Cardiac muscle cell (in vitro differentiated cells and primary cell): ENCODE data around the gene LRRC8B. TPM values are rescaled to one million over a fixed set of nuclear protein-coding genes. Genes with fewer than 3 reads are reported as not detected.
"Not testable (repeated sequence)": the region's sequence is repeated elsewhere in the genome, so short reads cannot be mapped to it uniquely, and the experiment has no call there.

Experiments
- DNase-seq, 2 donors: peaks; one replicate each; pipeline versions ENCODE4 v3.0.0 to v3.0.0-alpha.2; 2010 to 2017; ENCODE audit warnings: low read depth in 1 of 2, low spot score in 1 of 2
- H3K27ac ChIP-seq: fragments of 200-600 bp; sonication (generic); 2 replicates; pipeline ENCODE4 v1.5.1; 2016
- H3K27me3 ChIP-seq: fragments of 200-600 bp; sonication (generic); 2 replicates; pipeline ENCODE4 v1.6.0; 2016; ENCODE audit warnings: control low read depth
- H3K36me3 ChIP-seq: fragments of 200-600 bp; sonication (generic); 2 replicates; pipeline ENCODE4 v1.5.1; 2016; ENCODE audit warnings: control low read depth
- H3K4me1 ChIP-seq: fragments of 200-600 bp; sonication (generic); 2 replicates; pipeline ENCODE4 v1.8.1; 2017; ENCODE audit warnings: low read depth, mild to moderate bottlenecking, mixed run types
- H3K4me3 ChIP-seq: fragments of 200-600 bp; sonication (generic); 2 replicates; pipeline ENCODE4 v1.5.1; 2016; ENCODE audit warnings: mild to moderate bottlenecking
- H3K9me3 ChIP-seq: fragments of 200-600 bp; sonication (generic); 2 replicates; pipeline ENCODE4 v1.5.1; 2017; ENCODE audit warnings: low read depth, mild to moderate bottlenecking, control low read depth
- CTCF ChIP-seq: IDR thresholded peaks from 2 replicates; pipeline ENCODE4 v1.5.1; 2012; ENCODE audit warnings: low read depth, mild to moderate bottlenecking, low read length
- polyA plus RNA-seq: library from polyadenylated mRNA; unstranded; fragments of >200 nt; fragmentation: Nextera tagmentation; extraction: Ambion mirVana; gene quantifications from 2 replicates; pipeline ENCODE4 v1.2.1, GENCODE V29; 2016
- total RNA-seq: library from RNA; depleted of rRNA; stranded (reverse); fragments of >200 nt; gene quantifications from 2 replicates; pipeline ENCODE4 v1.2.3, GENCODE V29; 2016

LRRC8B gene
- total and polyA plus RNA-seq, 2 experiments from 2014 or later = 6.0 to 6.6 TPM

GRCh38 chr1:89518221-89518631 is 6.4 kb upstream of the LRRC8B start:
- no peaks in the 10 kb centered on the region for H3K27me3 ChIP-seq
- no peak overlapping the region for H3K4me3 ChIP-seq
- TF ChIP-seq CTCF = no peak
- peaks cover 10% of the 10 kb centered on the region for H3K4me1 ChIP-seq
- peak overlapping the region; percentile 70 for H3K27ac ChIP-seq
- H3K36me3 ChIP-seq = no peaks in the 10 kb centered on the region
- DNase-seq = peak; percentile 22 to 66
- H3K9me3 ChIP-seq = no peaks in the 10 kb centered on the region

GRCh38 chr1:89519779-89520358 is 4.8 kb upstream of the LRRC8B start:
- peak; percentile 76 for TF ChIP-seq CTCF
- Histone ChIP-seq H3K4me3 (no peak overlapping the region), H3K4me1 (peaks cover 10% of the 10 kb centered on the region), H3K9me3 (no peaks in the 10 kb centered on the region), H3K27ac (no peak overlapping the region), H3K27me3 (no peaks in the 10 kb centered on the region), H3K36me3 (no peaks in the 10 kb centered on the region)
- DNase-seq = peak; percentile 24 to 60

GRCh38 chr1:89521977-89522376 is 2.7 kb upstream of the LRRC8B start:
- not testable (repeated sequence) for H3K4me3 ChIP-seq, H3K9me3 ChIP-seq, H3K36me3 ChIP-seq, DNase-seq, H3K27ac ChIP-seq, H3K27me3 ChIP-seq
- H3K4me1 ChIP-seq = peaks cover 10% of the 10 kb centered on the region

GRCh38 chr1:89523572-89524368 is 859 bp upstream of the LRRC8B start:
- Histone ChIP-seq H3K4me3 (peak overlapping the region; percentile 94), H3K36me3 (no peaks in the 10 kb centered on the region), H3K27me3 (no peaks in the 10 kb centered on the region), H3K9me3 (no peaks in the 10 kb centered on the region), H3K27ac (peak overlapping the region; percentile 25), H3K4me1 (no peaks in the 10 kb centered on the region)
- no peak for TF ChIP-seq CTCF
- DNase-seq = peak in 1 of 2 donors; percentile 48

- Histone ChIP-seq H3K4me3 (peak overlapping the region; percentile 94), H3K27ac (peak overlapping the region; percentile 25), H3K9me3 (no peaks in the 10 kb centered on the region), H3K4me1 (no peaks in the 10 kb centered on the region), H3K36me3 (no peaks in the 10 kb centered on the region), H3K27me3 (no peaks in the 10 kb centered on the region)
- TF ChIP-seq CTCF = peak; percentile 11
- peak; percentile 12 to 23 for DNase-seq
Measured at GRCh38 chr1:89525169-89525855, 683 bp downstream of the LRRC8B start.

- H3K4me1 ChIP-seq = no peaks in the 10 kb centered on the region
- no peak overlapping the region for H3K27ac ChIP-seq
- H3K27me3 ChIP-seq = no peaks in the 10 kb centered on the region
- H3K9me3 ChIP-seq = no peaks in the 10 kb centered on the region
- no peak for DNase-seq
- no peak overlapping the region for H3K4me3 ChIP-seq
- TF ChIP-seq CTCF = no peak
- no peaks in the 10 kb centered on the region for H3K36me3 ChIP-seq
Measured at GRCh38 chr1:89527256-89527655, 2.6 kb downstream of the LRRC8B start.
